Activated CD8-positive, alpha-beta T cell treated with anti-CD3 and anti-CD28 coated beads for 36 hours (primary cell): ENCODE data around the gene FXYD7. TPM values are rescaled to one million over a fixed set of nuclear protein-coding genes. Genes with fewer than 3 reads are reported as not detected.

ENCODE experiments used
- ATAC-seq: fragments of 200-7000 bp; cut with Tn5 transposase; one replicate; pipeline ENCODE4 v1.10.0; 2021; ENCODE audit warnings: mild to moderate bottlenecking, moderate library complexity
- CTCF ChIA-PET: fragments of 350-600 bp; sonication (Branson Sonifier 250); formaldehyde crosslinking; loops from one replicate; lab custom pipeline; 2021; ENCODE audit warnings: antibody characterized with exemption; lab: Charles Lee
- POLR2A ChIA-PET: fragments of 350-600 bp; sonication (Branson Sonifier 250); formaldehyde crosslinking; loops from one replicate; lab custom pipeline; 2021; ENCODE audit warnings: antibody characterized with exemption; lab: Charles Lee
- DNase-seq: peaks from one replicate; pipeline ENCODE4 v3.0.0-alpha.2; 2020
- H3K27ac Mint-ChIP-seq: one replicate; pipeline ENCODE4 v1.8.0; 2021; ENCODE audit warnings: mild to moderate bottlenecking, mixed read lengths
- H3K27me3 Mint-ChIP-seq: one replicate; pipeline ENCODE4 v1.8.0; 2021; ENCODE audit warnings: mixed read lengths
- H3K36me3 Mint-ChIP-seq: one replicate; pipeline ENCODE4 v1.8.0; 2021; ENCODE audit warnings: low read depth, mixed read lengths
- H3K4me1 Mint-ChIP-seq: one replicate; pipeline ENCODE4 v1.8.0; 2021; ENCODE audit warnings: low read depth, mixed read lengths
- H3K4me3 Mint-ChIP-seq: one replicate; pipeline ENCODE4 v1.8.0; 2021; ENCODE audit warnings: mild to moderate bottlenecking, moderate library complexity, mixed read lengths
- H3K9me3 Mint-ChIP-seq: one replicate; pipeline ENCODE4 v1.8.0; 2021; ENCODE audit warnings: mixed read lengths
- intact Hi-C: fragments of 100-400 bp; cut with micrococcal nuclease; formaldehyde crosslinking; loops from one replicate; pipeline ENCODE4 v1.10.0; 2022
- total RNA-seq, 2 experiments: library from RNA; stranded (reverse); gene quantifications; one replicate each; pipeline ENCODE4 v1.2.3, GENCODE V29; 2021
- TF ChIP-seq, protein P1 (sequence below): fragments of 200-600 bp; IDR thresholded peaks from one replicate; pipeline ENCODE4 v1.8.0; 2022; ENCODE audit warnings: antibody characterized with exemption, mild to moderate bottlenecking

The FXYD7 gene
- total RNA-seq, 2 experiments from 2014 or later = 0.38 TPM; not detected in 1

DNA sequence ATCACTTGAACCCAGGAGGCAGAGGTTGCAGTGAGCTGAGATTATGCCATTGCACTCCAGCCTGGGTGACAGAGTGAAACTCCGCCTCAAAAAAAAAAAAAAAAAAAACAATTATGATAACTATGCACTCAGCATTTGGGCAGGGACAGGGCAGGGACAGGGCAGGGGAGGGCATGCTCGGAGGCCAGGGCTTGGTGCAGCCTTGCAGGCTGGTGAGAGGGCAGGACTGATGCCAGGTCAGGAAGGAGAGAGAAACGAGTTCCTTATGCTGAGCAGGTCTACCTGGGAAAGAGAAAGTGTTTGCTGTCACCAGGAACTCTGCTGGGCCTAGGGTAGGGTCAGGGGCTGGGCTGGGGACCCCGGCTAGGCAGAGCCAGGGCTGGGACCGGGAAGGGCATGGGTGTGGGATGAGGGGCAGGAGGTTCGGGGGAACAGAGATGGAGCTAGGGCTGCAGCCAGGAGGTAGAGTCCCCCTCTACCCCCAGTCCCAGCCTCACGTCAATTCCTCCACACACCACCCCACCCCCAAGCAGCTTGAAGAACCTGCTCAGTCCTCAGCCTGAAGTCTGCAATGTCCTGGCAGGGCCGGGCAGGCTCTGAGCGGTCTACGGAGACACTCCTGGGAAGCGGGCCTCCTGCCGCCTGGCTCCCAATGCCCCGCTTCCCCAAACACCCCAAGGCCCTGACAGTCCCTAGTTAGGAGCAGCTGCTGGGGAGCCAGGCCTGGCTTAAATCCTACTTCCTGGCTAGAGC lies 24.6 kb upstream of the FXYD7 start:
- POLR2A ChIA-PET = no interaction called here

GRCh38 chr19:35119091-35119490 lies 24.0 kb upstream of the FXYD7 start:
- intact Hi-C loops = no loop called here
- ATAC-seq (no peak), DNase-seq (no peak)
- CTCF ChIA-PET = interaction anchor here (1.1 to 2.1 kb wide), 3 partner anchors 17 to 75 kb away, joined by 3 to 8 read pairs (median 4); no protein-coding TSS in a partner anchor
- no peak overlapping the region for H3K4me3 Mint-ChIP-seq
- POLR2A ChIA-PET = interaction anchor here (0.7 kb wide), 1 partner anchor 132 kb away, joined by 3 read pairs; no protein-coding TSS in a partner anchor
- TF ChIP-seq, protein P1, sequence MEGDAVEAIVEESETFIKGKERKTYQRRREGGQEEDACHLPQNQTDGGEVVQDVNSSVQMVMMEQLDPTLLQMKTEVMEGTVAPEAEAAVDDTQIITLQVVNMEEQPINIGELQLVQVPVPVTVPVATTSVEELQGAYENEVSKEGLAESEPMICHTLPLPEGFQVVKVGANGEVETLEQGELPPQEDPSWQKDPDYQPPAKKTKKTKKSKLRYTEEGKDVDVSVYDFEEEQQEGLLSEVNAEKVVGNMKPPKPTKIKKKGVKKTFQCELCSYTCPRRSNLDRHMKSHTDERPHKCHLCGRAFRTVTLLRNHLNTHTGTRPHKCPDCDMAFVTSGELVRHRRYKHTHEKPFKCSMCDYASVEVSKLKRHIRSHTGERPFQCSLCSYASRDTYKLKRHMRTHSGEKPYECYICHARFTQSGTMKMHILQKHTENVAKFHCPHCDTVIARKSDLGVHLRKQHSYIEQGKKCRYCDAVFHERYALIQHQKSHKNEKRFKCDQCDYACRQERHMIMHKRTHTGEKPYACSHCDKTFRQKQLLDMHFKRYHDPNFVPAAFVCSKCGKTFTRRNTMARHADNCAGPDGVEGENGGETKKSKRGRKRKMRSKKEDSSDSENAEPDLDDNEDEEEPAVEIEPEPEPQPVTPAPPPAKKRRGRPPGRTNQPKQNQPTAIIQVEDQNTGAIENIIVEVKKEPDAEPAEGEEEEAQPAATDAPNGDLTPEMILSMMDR = no peak
- H3K9me3 Mint-ChIP-seq = no peaks in the 10 kb centered on the region
- no peaks in the 10 kb centered on the region for H3K36me3 Mint-ChIP-seq
- no peaks in the 10 kb centered on the region for H3K27me3 Mint-ChIP-seq
- H3K27ac Mint-ChIP-seq = no peak overlapping the region
- peaks cover 8% of the 10 kb centered on the region for H3K4me1 Mint-ChIP-seq

More for the DNA sequence above, 24.6 kb upstream of the FXYD7 start:
- H3K4me1 Mint-ChIP-seq = peaks cover 5% of the 10 kb centered on the region
- DNase-seq = no peak
- no peak for ATAC-seq
- H3K27ac Mint-ChIP-seq = no peak overlapping the region
- no peaks in the 10 kb centered on the region for H3K9me3 Mint-ChIP-seq
- TF ChIP-seq, protein P1 = no peak
- H3K4me3 Mint-ChIP-seq = no peak overlapping the region
- no peaks in the 10 kb centered on the region for H3K36me3 Mint-ChIP-seq
- no peaks in the 10 kb centered on the region for H3K27me3 Mint-ChIP-seq
- intact Hi-C loops = no loop called here
- CTCF ChIA-PET = interaction anchor here (1.1 to 2.5 kb wide), 4 partner anchors 17 to 74 kb away, joined by 3 to 8 read pairs (median 6); no protein-coding TSS in a partner anchor

DNA sequence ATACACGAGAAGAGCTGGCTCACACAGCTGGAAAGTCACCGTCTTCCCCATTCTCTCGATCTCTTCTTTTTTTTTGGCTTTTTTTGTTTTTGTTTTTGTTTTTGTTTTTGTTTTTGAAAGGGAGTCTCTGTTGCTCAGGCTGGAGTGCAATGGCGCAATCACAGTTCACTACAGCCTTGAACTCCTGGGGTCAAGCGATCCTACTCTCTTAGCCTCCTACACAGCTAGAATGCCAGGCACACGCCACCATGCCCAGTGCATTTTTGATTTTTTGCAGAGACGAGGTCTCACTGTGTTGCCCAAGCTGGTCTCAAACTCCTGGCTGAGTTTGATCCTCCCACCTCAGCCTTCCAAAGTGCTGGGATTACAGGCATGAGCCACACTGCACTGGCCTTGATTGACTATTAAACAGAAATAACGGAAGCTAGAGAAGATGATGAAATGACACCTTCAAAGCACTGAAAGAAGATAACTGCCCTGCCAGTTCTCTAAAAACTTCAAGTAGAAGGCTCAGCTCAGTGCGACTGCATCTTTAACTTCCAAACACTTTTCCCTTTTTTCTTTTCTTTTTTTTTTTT lies 23.4 kb upstream of the FXYD7 start:
- H3K27me3 Mint-ChIP-seq = no peaks in the 10 kb centered on the region
- no peak overlapping the region for H3K4me3 Mint-ChIP-seq
- intact Hi-C loops = no loop called here
- H3K36me3 Mint-ChIP-seq = no peaks in the 10 kb centered on the region
- ATAC-seq (no peak), DNase-seq (no peak)
- H3K9me3 Mint-ChIP-seq = no peaks in the 10 kb centered on the region
- peaks cover 11% of the 10 kb centered on the region for H3K4me1 Mint-ChIP-seq
- CTCF ChIA-PET = interaction anchor here (1.1 to 2.1 kb wide), 3 partner anchors 16 to 76 kb away, joined by 3 to 8 read pairs (median 4); no protein-coding TSS in a partner anchor
- no peak overlapping the region for H3K27ac Mint-ChIP-seq
- POLR2A ChIA-PET = interaction anchor here (0.7 kb wide), 1 partner anchor 132 kb away, joined by 3 read pairs; no protein-coding TSS in a partner anchor
- TF ChIP-seq, protein P1 = no peak

GRCh38 chr19:35120492-35120891 lies 22.6 kb upstream of the FXYD7 start:
- no peak overlapping the region for H3K4me3 Mint-ChIP-seq
- H3K27ac Mint-ChIP-seq = no peak overlapping the region
- intact Hi-C loops = no loop called here
- TF ChIP-seq, protein P1 = no peak
- no peaks in the 10 kb centered on the region for H3K36me3 Mint-ChIP-seq
- no peaks in the 10 kb centered on the region for H3K27me3 Mint-ChIP-seq
- no peak for ATAC-seq
- H3K4me1 Mint-ChIP-seq = peaks cover 10% of the 10 kb centered on the region
- POLR2A ChIA-PET = no interaction called here
- CTCF ChIA-PET = interaction anchor here (2.1 kb wide), 1 partner anchor 16 kb away, joined by 8 read pairs; no protein-coding TSS in a partner anchor
- H3K9me3 Mint-ChIP-seq = no peaks in the 10 kb centered on the region
- DNase-seq = no peak

DNA sequence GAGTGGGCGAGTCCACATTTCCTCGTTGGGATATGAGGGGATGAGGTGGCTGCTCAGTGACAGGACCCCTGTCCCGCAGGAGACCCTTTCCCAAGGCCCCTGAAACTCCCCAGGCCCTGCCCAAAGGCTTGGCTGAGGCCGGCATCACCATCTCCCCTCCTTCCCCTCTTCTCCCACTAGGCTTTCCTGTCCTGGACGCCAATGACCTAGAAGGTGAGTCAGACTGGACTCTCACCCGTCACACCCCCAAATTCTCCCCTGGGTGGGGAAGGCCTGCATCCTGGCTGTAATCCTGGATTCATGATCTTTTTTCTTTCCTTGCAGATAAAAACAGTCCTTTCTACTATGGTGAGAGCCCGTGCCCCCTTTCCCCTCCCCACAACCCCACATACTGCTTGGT lies 22.2 kb upstream of the FXYD7 start:
- H3K36me3 Mint-ChIP-seq = no peaks in the 10 kb centered on the region
- TF ChIP-seq, protein P1 = no peak
- intact Hi-C loops = no loop called here
- ChIA-PET POLR2A (no interaction called here), CTCF (no interaction called here)
- peaks cover 10% of the 10 kb centered on the region for H3K4me1 Mint-ChIP-seq
- no peaks in the 10 kb centered on the region for H3K9me3 Mint-ChIP-seq
- H3K27me3 Mint-ChIP-seq = no peaks in the 10 kb centered on the region
- DNase-seq (no peak), ATAC-seq (no peak)
- H3K27ac Mint-ChIP-seq = no peak overlapping the region
- no peak overlapping the region for H3K4me3 Mint-ChIP-seq
